ENCODE measurements around the gene KCNMA1.

DNA sequence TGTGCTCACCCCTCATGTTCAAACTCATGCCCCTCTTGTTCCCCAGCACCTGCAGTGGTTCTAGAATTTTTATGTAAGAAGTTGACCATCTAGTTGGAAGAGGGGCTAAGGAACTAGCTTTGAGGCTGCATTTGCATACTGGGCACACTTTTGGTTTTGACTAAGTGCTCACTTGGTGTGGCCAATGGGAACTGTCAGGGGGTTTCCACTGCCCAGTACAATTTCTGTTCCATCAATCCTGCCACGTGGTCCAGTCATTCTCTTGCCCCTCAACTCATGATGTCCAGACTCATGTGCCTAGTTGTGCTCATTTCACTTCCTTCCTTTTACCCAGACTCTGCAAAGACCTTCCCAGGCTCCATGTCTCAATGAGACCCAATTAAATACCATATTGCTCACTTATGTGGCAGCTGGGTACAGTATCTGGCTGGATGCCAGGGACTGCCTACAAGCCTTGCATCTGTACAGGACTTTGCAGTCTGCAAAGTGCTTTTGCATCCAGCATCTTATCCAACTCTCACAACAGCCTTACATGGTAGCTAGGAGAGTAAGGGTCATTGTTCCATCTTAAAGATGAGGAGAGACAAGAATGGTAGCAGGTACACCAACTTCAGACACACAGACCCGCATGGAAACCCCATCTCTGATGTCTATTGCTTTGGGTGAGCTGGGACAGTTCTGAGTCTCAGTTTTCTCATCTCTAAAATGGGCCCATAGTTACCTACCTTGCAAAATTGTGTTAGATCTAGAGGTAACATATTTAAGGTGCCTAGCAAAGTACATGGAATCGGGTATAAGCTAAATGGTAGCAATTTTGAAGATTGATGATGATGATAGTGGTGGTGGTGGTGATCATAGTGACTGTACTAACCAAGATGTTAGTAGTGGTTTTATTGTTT, 30.1 kb upstream of the KCNMA1 start:
- TF ChIP-seq, protein P1, sequence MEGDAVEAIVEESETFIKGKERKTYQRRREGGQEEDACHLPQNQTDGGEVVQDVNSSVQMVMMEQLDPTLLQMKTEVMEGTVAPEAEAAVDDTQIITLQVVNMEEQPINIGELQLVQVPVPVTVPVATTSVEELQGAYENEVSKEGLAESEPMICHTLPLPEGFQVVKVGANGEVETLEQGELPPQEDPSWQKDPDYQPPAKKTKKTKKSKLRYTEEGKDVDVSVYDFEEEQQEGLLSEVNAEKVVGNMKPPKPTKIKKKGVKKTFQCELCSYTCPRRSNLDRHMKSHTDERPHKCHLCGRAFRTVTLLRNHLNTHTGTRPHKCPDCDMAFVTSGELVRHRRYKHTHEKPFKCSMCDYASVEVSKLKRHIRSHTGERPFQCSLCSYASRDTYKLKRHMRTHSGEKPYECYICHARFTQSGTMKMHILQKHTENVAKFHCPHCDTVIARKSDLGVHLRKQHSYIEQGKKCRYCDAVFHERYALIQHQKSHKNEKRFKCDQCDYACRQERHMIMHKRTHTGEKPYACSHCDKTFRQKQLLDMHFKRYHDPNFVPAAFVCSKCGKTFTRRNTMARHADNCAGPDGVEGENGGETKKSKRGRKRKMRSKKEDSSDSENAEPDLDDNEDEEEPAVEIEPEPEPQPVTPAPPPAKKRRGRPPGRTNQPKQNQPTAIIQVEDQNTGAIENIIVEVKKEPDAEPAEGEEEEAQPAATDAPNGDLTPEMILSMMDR (IDR thresholded peaks at IDR 0.05; ENCODE audit: poor library complexity, severe bottlenecking) = no peak
- TF ChIP-seq POLR2AphosphoS5 (IDR thresholded peaks at IDR 0.05) = no peak
- no peak for TF ChIP-seq MXI1 (conservative IDR thresholded peaks at IDR 0.05; ENCODE audit: poor library complexity, severe bottlenecking)
- TF ChIP-seq, protein P2, sequence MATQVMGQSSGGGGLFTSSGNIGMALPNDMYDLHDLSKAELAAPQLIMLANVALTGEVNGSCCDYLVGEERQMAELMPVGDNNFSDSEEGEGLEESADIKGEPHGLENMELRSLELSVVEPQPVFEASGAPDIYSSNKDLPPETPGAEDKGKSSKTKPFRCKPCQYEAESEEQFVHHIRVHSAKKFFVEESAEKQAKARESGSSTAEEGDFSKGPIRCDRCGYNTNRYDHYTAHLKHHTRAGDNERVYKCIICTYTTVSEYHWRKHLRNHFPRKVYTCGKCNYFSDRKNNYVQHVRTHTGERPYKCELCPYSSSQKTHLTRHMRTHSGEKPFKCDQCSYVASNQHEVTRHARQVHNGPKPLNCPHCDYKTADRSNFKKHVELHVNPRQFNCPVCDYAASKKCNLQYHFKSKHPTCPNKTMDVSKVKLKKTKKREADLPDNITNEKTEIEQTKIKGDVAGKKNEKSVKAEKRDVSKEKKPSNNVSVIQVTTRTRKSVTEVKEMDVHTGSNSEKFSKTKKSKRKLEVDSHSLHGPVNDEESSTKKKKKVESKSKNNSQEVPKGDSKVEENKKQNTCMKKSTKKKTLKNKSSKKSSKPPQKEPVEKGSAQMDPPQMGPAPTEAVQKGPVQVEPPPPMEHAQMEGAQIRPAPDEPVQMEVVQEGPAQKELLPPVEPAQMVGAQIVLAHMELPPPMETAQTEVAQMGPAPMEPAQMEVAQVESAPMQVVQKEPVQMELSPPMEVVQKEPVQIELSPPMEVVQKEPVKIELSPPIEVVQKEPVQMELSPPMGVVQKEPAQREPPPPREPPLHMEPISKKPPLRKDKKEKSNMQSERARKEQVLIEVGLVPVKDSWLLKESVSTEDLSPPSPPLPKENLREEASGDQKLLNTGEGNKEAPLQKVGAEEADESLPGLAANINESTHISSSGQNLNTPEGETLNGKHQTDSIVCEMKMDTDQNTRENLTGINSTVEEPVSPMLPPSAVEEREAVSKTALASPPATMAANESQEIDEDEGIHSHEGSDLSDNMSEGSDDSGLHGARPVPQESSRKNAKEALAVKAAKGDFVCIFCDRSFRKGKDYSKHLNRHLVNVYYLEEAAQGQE (IDR thresholded peaks at IDR 0.05; ENCODE audit: borderline replicate concordance) = no peak
- no peak for TF ChIP-seq RAD21 (conservative IDR thresholded peaks at IDR 0.05)
- no peak for TF ChIP-seq EZH2 (IDR thresholded peaks at IDR 0.05; ENCODE audit: borderline replicate concordance, insufficient read depth, low read length, poor library complexity, severe bottlenecking)
- no peak for TF ChIP-seq SMC3 (conservative IDR thresholded peaks at IDR 0.05; ENCODE audit: poor library complexity)
- no peak for TF ChIP-seq EP300 (conservative IDR thresholded peaks at IDR 0.05; ENCODE audit: poor library complexity, severe bottlenecking)
- no peak for TF ChIP-seq TAF1 (IDR thresholded peaks at IDR 0.05; ENCODE audit: low read depth)

All from neural cell (in vitro differentiated cells).